GM12874 (cell line): ENCODE data around the gene CHRNB1.

Experiments
- TF ChIP-seq, protein P1 (sequence below): IDR thresholded peaks from 2 replicates; pipeline ENCODE4 v1.5.1; 2011; ENCODE audit warnings: low read depth, mild to moderate bottlenecking, control low read depth, low read length, moderate library complexity; ENCODE audit not compliant: insufficient read depth

CHRNB1 gene

GRCh38 chr17:7408863-7409262 is 36.0 kb upstream of the CHRNB1 start:
- TF ChIP-seq, protein P1, sequence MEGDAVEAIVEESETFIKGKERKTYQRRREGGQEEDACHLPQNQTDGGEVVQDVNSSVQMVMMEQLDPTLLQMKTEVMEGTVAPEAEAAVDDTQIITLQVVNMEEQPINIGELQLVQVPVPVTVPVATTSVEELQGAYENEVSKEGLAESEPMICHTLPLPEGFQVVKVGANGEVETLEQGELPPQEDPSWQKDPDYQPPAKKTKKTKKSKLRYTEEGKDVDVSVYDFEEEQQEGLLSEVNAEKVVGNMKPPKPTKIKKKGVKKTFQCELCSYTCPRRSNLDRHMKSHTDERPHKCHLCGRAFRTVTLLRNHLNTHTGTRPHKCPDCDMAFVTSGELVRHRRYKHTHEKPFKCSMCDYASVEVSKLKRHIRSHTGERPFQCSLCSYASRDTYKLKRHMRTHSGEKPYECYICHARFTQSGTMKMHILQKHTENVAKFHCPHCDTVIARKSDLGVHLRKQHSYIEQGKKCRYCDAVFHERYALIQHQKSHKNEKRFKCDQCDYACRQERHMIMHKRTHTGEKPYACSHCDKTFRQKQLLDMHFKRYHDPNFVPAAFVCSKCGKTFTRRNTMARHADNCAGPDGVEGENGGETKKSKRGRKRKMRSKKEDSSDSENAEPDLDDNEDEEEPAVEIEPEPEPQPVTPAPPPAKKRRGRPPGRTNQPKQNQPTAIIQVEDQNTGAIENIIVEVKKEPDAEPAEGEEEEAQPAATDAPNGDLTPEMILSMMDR: no peak

DNA sequence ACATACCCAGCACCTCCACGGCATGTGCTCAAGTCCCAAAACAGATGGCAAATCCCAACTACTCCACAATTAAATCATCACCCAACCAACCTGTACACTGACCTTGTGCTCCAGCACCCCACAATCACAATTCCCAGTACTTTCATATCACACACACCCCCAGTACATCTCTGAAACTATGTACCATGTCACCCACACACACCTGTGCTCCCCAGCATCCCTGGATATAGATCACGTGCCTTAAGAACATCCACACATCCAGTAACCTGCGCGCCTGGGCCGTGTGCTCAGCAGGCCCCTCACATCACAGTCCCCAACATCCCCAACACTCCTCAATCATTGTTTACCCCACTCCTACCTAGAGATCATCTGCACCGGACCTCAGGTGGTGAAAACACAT is 35.1 kb upstream of the CHRNB1 start:
- TF ChIP-seq, protein P1: no peak

DNA sequence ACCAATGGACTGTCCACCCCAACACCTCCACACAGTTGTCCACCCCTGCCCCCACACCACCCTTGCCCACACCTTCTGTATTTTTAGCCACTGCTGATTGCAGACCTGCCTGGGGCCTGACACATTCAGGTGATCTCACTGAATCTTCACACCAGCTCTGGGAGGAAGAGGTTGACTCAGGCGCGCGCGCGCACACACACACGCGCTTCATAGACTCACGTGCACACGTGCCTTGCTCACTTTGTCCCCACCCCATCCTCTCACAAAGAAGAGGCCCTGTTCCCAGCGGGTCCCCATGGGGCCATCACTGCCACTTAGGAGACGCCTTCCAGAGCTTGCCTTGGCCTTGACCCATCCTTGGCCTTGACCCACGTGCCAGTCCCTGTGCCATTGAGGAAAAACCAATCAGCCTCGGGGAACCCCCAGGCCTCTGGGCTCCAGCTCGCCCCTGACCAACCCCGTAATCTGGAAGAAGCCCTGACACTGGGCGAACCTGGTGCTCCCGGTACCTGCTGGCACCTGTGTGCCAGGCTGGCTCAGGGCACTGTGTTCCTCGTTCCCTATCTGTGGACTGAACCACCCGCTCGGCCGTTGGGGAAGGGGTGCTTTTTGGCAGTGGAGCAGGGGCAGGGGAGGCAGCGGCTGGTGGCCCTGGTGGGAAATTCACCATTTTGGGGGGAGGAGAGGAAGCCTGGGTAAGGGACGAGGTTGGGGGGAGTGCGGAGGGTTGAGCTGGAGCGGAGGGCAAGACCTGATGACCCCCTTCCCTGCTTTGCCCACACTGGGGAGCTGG is 34.0 kb upstream of the CHRNB1 start:
- TF ChIP-seq, protein P1: no peak

DNA sequence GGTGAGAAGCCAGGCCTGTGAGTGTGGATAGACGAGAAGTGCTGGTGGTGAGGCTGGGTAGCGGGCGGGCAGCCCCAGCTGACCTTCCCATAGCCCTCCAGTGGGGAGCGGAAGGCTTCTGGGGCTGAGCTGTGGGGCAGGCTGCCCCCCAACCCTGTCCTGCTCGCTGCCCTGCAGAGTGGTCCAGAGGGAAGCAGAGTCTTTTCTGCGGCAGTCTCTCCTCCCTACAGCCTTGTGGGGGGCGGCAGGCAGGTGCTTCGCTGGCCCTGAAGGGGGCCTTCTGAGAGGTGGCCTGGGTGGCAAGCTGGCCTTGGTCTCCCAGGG is 33.5 kb upstream of the CHRNB1 start:
- TF ChIP-seq, protein P1: no peak

GRCh38 chr17:7413346-7413985 is 31.4 kb upstream of the CHRNB1 start:
- TF ChIP-seq, protein P1: no peak

GRCh38 chr17:7414837-7415236 is 30.0 kb upstream of the CHRNB1 start:
- TF ChIP-seq, protein P1: no peak

DNA sequence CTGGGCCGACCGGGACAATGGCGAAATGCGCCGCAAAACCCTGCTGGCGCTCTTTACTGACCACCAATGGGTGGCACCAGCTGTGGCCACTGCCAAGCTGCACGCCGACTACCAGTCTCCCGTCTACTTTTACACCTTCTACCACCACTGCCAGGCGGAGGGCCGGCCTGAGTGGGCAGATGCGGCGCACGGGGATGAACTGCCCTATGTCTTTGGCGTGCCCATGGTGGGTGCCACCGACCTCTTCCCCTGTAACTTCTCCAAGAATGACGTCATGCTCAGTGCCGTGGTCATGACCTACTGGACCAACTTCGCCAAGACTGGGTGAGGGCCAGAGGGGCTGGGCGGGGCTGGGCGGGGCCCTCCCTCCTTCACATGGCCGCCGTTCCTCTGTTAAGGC is 29.1 kb upstream of the CHRNB1 start:
- TF ChIP-seq, protein P1: no peak
